Ascending aorta (tissue), 2 donors: Measurements from ENCODE around the gene EFCAB9. TPM values are rescaled to one million over a fixed set of nuclear protein-coding genes. Genes with fewer than 3 reads are reported as not detected.

Experiments used
- DNase-seq, 2 donors: peaks; one replicate each; pipeline ENCODE4 v3.0.0-alpha.2; 2019; ENCODE audit warnings: low spot score in 2 of 2
- H3K27ac ChIP-seq, 2 donors: fragments of 200-600 bp; sonication (generic); one replicate each; pipeline ENCODE4 v1.5.1; 2016 to 2017; ENCODE audit warnings: mild to moderate bottlenecking in 1 of 2
- H3K27me3 ChIP-seq: fragments of 200-600 bp; sonication (generic); one replicate; pipeline ENCODE4 v1.5.1; 2017
- H3K36me3 ChIP-seq, 2 donors: fragments of 200-600 bp; sonication (generic); one replicate each; pipeline ENCODE4 v1.5.1; 2016
- H3K4me1 ChIP-seq, 2 donors: fragments of 200-600 bp; sonication (generic); one replicate each; pipeline ENCODE4 v1.5.1; 2016 to 2017; ENCODE audit warnings: mild to moderate bottlenecking in 1 of 2
- H3K4me3 ChIP-seq, 2 donors: fragments of 200-600 bp; sonication (generic); one replicate each; pipeline ENCODE4 v1.5.1; 2016 to 2017; ENCODE audit warnings: mild to moderate bottlenecking in 1 of 2
- H3K9me3 ChIP-seq, 2 donors: fragments of 200-600 bp; sonication (generic); one replicate each; pipeline ENCODE4 v1.5.1; 2016
- intact Hi-C: fragments of 100-400 bp; cut with DNase I; formaldehyde crosslinking; loops from one replicate; pipeline ENCODE4 v1.15.1; 2023
- total RNA-seq: library from RNA; depleted of rRNA; stranded (reverse); fragments of >200 nt; gene quantifications from one replicate; pipeline ENCODE4 v1.1.0, GENCODE V29; 2016
- TF ChIP-seq, protein P1 (sequence below), 3 experiments: fragments of 200-600 bp in 2 of 3; fragments of 450-650 bp in 1 of 3; sonication (generic) in 2 of 3; IDR thresholded peaks; one replicate each; pipeline ENCODE4 v1.5.1; 2016 to 2019; ENCODE audit warnings: antibody characterized with exemption in 3 of 3, mild to moderate bottlenecking in 1 of 3, moderate library complexity in 1 of 3

EFCAB9 gene
- total RNA-seq, 1 donor from 2014 or later: not detected

DNA sequence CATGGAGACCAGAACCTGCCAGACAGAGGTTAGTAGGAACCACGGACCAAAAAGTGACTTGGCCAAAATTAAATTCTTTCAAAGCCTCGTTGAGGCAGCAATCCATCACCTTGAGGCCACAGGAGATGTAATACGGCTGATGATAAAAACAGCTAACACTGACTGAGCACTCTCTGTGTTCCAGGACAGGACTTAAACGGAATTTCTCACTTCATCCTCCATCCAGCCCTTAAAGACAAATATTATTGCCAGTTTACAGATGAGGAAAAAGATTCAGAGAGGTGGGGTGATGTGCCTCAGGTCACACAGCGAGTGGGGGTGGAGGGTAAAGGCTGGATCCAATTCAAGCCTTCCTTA, 31.0 kb upstream of the EFCAB9 start:
- intact Hi-C loops: no loop called here
- Histone ChIP-seq H3K9me3 (no peaks in the 10 kb centered on the region), H3K4me3 (no peak overlapping the region), H3K36me3 (no peaks in the 10 kb centered on the region), H3K4me1 (no peaks in the 10 kb centered on the region), H3K27ac (no peak overlapping the region), H3K27me3 (no peaks in the 10 kb centered on the region)
- DNase-seq: no peak
- TF ChIP-seq, protein P1, sequence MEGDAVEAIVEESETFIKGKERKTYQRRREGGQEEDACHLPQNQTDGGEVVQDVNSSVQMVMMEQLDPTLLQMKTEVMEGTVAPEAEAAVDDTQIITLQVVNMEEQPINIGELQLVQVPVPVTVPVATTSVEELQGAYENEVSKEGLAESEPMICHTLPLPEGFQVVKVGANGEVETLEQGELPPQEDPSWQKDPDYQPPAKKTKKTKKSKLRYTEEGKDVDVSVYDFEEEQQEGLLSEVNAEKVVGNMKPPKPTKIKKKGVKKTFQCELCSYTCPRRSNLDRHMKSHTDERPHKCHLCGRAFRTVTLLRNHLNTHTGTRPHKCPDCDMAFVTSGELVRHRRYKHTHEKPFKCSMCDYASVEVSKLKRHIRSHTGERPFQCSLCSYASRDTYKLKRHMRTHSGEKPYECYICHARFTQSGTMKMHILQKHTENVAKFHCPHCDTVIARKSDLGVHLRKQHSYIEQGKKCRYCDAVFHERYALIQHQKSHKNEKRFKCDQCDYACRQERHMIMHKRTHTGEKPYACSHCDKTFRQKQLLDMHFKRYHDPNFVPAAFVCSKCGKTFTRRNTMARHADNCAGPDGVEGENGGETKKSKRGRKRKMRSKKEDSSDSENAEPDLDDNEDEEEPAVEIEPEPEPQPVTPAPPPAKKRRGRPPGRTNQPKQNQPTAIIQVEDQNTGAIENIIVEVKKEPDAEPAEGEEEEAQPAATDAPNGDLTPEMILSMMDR (IDR thresholded peaks at IDR 0.05): no peak

DNA sequence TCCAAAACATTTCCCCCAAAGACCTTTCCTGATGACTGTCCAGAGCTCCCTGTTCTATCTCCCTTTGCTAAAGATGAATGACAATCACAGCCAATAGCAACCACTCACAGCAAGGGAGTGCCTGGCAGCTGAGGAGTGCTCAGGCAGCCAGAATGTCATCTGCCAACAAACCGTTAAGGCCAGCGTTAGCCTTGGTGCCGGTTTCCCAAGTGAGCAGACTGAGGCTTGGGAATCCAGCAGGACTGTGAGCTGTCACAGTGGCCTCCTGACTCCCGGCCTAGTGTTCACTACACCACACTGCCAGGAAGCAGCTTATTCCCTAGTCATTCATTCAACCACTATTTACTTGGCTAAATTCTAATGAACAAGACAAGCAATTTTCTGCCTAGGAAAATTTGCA, 30.6 kb upstream of the EFCAB9 start:
- intact Hi-C loops: no loop called here
- H3K4me1 ChIP-seq: no peaks in the 10 kb centered on the region
- no peak for DNase-seq
- no peaks in the 10 kb centered on the region for H3K36me3 ChIP-seq
- no peaks in the 10 kb centered on the region for H3K27me3 ChIP-seq
- TF ChIP-seq, protein P1 (IDR thresholded peaks at IDR 0.05): no peak
- H3K4me3 ChIP-seq: no peak overlapping the region
- no peak overlapping the region for H3K27ac ChIP-seq
- H3K9me3 ChIP-seq: no peaks in the 10 kb centered on the region

DNA sequence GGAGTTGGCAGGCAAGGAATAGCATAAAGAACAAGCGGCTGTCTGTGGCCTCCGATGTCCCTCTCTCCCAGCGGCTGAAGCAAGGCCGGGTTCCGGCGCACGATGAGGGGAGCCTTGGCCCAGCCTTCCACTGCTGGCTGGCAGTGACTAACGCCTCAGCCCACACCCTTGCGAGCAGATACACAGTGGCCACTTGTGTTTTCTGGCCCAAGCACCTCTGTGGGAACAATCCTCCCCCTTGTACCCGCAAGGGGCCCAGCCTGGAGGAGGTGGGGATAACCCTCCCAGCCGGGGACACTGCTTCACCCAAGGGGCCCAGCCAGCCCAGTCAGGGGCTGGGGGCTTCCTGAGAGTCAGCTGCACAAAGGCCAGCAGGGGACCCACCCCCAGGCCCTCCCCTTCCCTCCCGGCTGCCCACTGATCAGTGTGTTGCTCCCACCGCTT, 29.2 kb upstream of the EFCAB9 start:
- no peak overlapping the region for H3K4me3 ChIP-seq
- H3K4me1 ChIP-seq: no peaks in the 10 kb centered on the region
- no peaks in the 10 kb centered on the region for H3K36me3 ChIP-seq
- no peaks in the 10 kb centered on the region for H3K9me3 ChIP-seq
- no peak overlapping the region for H3K27ac ChIP-seq
- intact Hi-C loops: no loop called here
- DNase-seq: no peak
- TF ChIP-seq, protein P1 (IDR thresholded peaks at IDR 0.05): no peak
- no peaks in the 10 kb centered on the region for H3K27me3 ChIP-seq

DNA sequence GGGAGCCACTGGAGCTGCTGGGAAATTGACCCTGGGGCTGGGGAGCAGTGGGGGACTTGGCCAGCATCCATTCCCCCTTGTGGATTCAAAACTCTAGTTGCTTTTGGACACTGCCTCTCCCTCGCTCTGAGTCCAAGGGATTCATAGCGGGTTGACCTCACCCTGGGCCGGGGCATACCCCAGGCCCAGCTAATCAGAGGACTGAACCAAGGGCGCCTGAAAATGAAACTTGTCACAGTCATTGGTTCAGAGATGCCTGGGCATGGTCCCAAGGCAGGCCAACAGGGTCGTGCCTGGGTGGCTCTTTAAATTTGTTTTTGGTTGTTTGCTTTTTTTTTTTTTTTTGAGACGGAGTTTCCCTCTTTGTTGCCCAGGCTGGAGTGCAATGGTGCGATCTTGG, 28.5 kb upstream of the EFCAB9 start:
- H3K27me3 ChIP-seq: no peaks in the 10 kb centered on the region
- no peaks in the 10 kb centered on the region for H3K4me1 ChIP-seq
- intact Hi-C loops: no loop called here
- no peak for DNase-seq
- H3K27ac ChIP-seq: no peak overlapping the region
- TF ChIP-seq, protein P1 (IDR thresholded peaks at IDR 0.05): no peak
- no peaks in the 10 kb centered on the region for H3K36me3 ChIP-seq
- H3K9me3 ChIP-seq: no peaks in the 10 kb centered on the region
- no peak overlapping the region for H3K4me3 ChIP-seq

DNA sequence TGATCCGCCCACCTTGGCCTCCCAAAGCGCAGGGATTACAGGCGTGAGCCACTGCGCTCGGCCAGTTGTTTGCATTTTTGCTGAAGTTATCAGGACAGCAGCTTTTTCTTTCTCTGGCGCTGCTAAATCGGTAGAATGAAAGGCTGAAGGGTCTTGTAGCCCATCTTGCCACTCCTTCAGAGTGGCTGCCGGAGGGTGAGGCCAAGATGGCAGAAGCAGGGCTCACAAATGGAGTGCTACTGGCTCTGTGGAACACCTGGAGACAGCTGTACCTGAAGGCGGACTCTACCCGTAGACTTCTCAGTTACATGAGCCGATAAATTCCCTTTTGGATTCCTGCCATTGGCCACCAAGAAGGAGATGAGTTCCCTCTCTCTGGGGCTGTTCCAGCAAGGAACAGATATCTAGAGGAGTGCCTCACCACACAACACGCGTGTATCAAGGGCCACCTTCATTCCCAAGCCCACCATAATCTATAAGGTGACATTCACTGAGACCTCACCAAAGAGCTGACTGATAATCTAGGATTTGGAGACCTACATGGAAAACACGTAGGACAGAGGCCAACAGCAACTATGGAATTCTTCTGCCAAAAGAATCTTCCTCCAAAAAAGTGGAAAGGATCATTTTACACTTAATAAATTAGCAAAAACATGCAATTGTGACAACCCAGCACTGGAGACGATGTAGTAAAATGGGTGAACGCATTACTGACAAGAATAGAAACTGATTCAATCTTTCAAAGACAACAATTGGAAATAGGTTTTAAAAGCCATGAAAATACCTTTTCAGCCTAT, 27.7 kb upstream of the EFCAB9 start:
- H3K4me3 ChIP-seq: no peak overlapping the region
- no peak overlapping the region for H3K27ac ChIP-seq
- no peaks in the 10 kb centered on the region for H3K36me3 ChIP-seq
- no peaks in the 10 kb centered on the region for H3K9me3 ChIP-seq
- H3K4me1 ChIP-seq: no peaks in the 10 kb centered on the region
- DNase-seq: no peak
- intact Hi-C loops: no loop called here
- TF ChIP-seq, protein P1 (IDR thresholded peaks at IDR 0.05): no peak
- no peaks in the 10 kb centered on the region for H3K27me3 ChIP-seq
